GM20000 (cell line): Measurements from ENCODE around the gene NUF2.

Source experiments
- DNase-seq: peaks from one replicate; pipeline ENCODE4 v3.0.0; 2012; ENCODE audit warnings: low spot score
- TF ChIP-seq, protein P1 (sequence below): IDR thresholded peaks from 2 replicates; pipeline ENCODE4 v1.5.1; 2012; ENCODE audit warnings: mild to moderate bottlenecking, control low read depth; ENCODE audit errors: extremely low read depth, missing control alignments

The NUF2 gene

DNA sequence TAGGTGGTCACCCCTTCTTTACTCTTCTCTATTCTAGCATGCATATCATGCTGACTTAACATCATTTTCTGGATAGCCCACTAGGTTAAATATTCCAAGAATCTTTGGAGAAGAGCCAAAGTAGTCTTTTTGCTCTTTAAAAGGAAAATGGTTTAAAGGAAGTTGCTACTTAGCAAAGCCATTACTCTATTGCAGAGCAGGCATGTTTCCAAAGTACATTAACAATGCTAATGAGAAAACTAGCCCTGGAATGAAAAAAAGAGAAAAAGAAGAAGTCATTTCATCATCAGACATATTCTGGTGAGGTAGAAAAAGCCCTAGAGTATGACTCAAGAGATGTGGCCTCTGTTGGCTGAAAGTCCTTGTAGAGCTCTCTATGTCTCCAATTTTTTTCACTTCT, 74.0 kb downstream of the NUF2 start:
- no peak for DNase-seq

DNA sequence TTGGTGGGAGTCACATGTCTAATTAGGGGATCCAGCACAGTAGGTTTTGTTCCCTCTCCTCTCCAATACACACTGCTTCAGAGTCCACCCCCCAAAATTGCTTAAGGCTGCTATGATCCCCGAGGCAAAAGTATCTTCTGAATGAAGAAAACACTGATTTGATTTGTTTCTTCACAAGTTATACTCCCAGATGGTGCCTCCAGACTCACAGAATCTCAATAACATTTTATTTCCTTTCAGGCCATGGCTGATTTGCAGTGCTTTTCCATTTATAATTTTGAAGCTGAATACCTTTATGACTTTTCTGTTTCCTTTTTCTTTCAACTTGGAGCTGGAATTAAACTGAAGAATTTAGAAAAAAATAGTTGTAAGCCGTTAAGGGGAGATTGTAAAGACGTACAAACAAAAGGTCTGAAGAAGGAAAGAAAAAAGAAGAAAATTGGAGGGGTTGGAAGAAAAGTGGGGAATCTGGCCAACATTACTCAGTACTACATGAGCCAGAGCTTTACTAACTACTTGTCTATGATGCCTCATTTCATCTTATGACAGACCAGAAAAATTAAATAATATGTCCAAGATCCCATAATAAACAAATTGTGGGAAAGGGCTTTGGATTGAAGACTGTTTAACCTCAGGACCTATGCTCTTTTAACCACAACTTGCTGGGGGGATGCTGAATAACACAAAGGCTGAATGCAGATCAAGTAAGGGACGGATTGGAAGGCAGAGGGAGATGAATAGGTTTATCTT, 75.9 kb downstream of the NUF2 start:
- TF ChIP-seq, protein P1, sequence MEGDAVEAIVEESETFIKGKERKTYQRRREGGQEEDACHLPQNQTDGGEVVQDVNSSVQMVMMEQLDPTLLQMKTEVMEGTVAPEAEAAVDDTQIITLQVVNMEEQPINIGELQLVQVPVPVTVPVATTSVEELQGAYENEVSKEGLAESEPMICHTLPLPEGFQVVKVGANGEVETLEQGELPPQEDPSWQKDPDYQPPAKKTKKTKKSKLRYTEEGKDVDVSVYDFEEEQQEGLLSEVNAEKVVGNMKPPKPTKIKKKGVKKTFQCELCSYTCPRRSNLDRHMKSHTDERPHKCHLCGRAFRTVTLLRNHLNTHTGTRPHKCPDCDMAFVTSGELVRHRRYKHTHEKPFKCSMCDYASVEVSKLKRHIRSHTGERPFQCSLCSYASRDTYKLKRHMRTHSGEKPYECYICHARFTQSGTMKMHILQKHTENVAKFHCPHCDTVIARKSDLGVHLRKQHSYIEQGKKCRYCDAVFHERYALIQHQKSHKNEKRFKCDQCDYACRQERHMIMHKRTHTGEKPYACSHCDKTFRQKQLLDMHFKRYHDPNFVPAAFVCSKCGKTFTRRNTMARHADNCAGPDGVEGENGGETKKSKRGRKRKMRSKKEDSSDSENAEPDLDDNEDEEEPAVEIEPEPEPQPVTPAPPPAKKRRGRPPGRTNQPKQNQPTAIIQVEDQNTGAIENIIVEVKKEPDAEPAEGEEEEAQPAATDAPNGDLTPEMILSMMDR = no peak
- DNase-seq = no peak

More for the DNA sequence above, 74.0 kb downstream of the NUF2 start:
- TF ChIP-seq, protein P1 = no peak

DNA sequence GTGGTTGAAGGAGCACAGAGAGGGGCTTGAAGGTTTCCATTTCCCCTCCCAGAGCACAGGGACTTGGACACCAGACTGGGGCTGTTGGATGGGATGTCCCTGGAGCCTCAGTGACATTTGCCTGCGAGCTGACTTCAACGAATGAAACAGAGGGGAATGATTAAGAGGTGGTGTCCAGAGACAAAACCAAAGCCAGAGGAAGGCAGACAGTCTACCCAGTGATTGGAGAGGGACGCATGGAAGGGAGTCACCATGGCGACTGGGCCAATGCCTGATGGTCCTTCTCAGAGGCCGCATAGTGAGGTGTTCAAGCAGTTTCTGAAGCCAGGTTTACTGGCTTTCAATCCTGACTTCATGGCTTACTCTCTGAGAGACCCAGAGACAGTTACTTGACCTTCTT, 77.2 kb downstream of the NUF2 start:
- DNase-seq = no peak
- TF ChIP-seq, protein P1 = no peak

DNA sequence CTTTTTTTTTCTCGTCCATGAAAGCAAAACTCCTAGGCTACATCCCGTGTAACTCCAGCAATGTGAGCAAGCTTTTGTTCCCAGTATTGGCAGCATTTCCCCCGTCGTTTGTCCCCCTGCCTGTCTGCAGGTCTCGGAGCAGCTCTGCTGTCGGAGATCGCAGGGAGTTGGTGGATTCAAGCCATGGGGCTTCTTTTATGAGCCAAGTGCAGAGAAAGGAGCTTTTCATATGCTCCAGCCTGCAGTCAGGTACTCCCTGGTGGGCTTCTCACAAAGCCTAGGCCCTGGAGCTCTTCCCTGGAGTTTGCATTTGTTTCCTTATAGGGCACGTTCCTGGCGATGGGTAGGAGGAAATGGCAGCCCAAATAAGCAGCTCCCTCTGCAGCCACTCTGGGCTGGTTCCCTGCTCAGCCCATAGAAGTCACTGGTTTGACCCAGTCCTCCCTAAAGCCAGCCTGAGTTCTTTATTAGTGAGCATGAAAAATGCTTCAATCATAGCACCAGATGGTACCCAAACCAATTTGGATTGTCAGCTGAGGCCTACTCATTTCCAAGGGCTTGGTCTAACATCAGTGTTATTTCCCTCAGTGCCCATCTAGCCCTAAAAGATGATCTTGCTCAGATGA, 78.3 kb downstream of the NUF2 start:
- no peak for DNase-seq
- TF ChIP-seq, protein P1 = no peak

DNA sequence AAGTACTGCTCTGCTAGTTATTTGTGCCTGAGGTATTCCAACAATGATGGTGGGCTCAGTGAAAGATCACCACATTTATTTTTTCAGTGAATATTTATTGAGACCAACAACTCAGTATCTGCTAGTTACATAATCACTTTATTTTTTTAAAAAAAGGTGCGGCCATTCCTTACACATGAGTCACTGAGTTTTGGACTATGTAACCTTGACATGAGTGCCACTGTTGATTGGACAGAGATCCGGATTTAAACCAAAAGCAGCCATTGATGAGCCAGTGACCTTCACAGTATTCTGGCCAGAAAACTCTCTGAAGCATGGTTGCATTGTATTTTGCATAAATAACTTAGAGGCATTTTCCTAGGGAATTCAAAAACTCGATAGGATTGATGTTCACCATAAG, 79.5 kb downstream of the NUF2 start:
- TF ChIP-seq, protein P1 = no peak
- DNase-seq = no peak
